ENCODE results near the gene SCN11A.
"Not testable (repeated sequence)": the region's sequence is repeated elsewhere in the genome, so short reads cannot be mapped to it uniquely, and the experiment has no call there.

GRCh38 chr3:39061228-39061627, 9.5 kb upstream of the SCN11A start:
- TF ChIP-seq CTCF (conservative IDR thresholded peaks at IDR 0.05 in 1 of 2, IDR thresholded peaks at IDR 0.05 in 1 of 2; ENCODE audit: low read depth in 1 of 2, low read length in 2 of 2); EZH2 (IDR thresholded peaks at IDR 0.05; ENCODE audit: low read length, missing control alignments): not testable (repeated sequence)
